ENCODE measurements around the gene RDX. TPM values are rescaled to one million over a fixed set of nuclear protein-coding genes. Genes with fewer than 3 reads are reported as not detected.

RDX gene
- total RNA-seq, 1 donor from 2014 or later: 132 TPM

DNA sequence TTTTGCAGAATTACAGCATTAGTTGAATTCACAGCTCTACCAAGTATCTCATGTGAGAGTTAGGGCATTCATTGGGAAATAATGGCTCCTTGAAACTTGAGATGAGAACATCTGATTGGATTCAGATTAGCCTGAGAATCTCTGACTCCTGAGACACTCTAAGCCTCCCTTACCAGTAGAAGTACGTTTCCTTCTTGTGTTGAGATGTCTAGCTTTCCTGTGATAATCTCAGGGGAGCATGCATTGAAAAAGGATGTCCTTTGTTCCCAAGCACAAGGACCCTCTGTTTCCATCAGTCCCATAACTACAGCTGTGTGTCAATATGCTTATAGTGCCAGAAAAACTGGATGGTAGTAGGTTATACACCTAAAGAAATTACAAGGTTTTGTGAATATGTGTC, 35.2 kb upstream of the RDX start:
- peaks cover 5% of the 10 kb centered on the region for H3K9me3 Mint-ChIP-seq (ENCODE audit: unreplicated experiment)
- H3K9me3 ChIP-seq (ENCODE audit: insufficient read depth, low read depth, low read length): no peaks in the 10 kb centered on the region
- no peaks in the 10 kb centered on the region for H3K27me3 ChIP-seq (ENCODE audit: insufficient read depth, low read length)
- FAIRE-seq (no peak), DNase-seq (ENCODE audit: low read depth) (no peak)
- no peak overlapping the region for H3K27ac Mint-ChIP-seq (ENCODE audit: unreplicated experiment)
- H3K4me1 Mint-ChIP-seq (ENCODE audit: low read depth, unreplicated experiment): peaks cover 9% of the 10 kb centered on the region
- H3K4me3 ChIP-seq (ENCODE audit: insufficient read depth, low read depth, low read length): no peak overlapping the region
- no peak overlapping the region for H2AFZ ChIP-seq (ENCODE audit: low read depth, low read length)
- H3K9ac ChIP-seq (ENCODE audit: low read length): no peak overlapping the region
- H3K79me2 ChIP-seq (ENCODE audit: insufficient read depth, low read length): no peaks in the 10 kb centered on the region
- H3K4me2 ChIP-seq (ENCODE audit: low read length): no peak overlapping the region
- H3K36me3 Mint-ChIP-seq (ENCODE audit: low read depth, unreplicated experiment): no peaks in the 10 kb centered on the region
- no peak overlapping the region for H3K27ac ChIP-seq (ENCODE audit: low read depth, low read length)
- H3K36me3 ChIP-seq (ENCODE audit: insufficient read depth, low read length): no peaks in the 10 kb centered on the region
- H3K4me1 ChIP-seq (ENCODE audit: insufficient read depth, low read length): no peaks in the 10 kb centered on the region
- TF ChIP-seq EZH2 (IDR thresholded peaks at IDR 0.05; ENCODE audit: insufficient read depth, low read length): no peak
- TF ChIP-seq, protein P1, sequence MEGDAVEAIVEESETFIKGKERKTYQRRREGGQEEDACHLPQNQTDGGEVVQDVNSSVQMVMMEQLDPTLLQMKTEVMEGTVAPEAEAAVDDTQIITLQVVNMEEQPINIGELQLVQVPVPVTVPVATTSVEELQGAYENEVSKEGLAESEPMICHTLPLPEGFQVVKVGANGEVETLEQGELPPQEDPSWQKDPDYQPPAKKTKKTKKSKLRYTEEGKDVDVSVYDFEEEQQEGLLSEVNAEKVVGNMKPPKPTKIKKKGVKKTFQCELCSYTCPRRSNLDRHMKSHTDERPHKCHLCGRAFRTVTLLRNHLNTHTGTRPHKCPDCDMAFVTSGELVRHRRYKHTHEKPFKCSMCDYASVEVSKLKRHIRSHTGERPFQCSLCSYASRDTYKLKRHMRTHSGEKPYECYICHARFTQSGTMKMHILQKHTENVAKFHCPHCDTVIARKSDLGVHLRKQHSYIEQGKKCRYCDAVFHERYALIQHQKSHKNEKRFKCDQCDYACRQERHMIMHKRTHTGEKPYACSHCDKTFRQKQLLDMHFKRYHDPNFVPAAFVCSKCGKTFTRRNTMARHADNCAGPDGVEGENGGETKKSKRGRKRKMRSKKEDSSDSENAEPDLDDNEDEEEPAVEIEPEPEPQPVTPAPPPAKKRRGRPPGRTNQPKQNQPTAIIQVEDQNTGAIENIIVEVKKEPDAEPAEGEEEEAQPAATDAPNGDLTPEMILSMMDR (IDR thresholded peaks at IDR 0.05; ENCODE audit: insufficient read depth, low read depth, low read length): no peak
- no peaks in the 10 kb centered on the region for H4K20me1 ChIP-seq (ENCODE audit: insufficient read depth, low read length)
- H3K4me3 Mint-ChIP-seq (ENCODE audit: unreplicated experiment): no peak overlapping the region
- no peaks in the 10 kb centered on the region for H3K27me3 Mint-ChIP-seq (ENCODE audit: low read depth, unreplicated experiment)

DNA sequence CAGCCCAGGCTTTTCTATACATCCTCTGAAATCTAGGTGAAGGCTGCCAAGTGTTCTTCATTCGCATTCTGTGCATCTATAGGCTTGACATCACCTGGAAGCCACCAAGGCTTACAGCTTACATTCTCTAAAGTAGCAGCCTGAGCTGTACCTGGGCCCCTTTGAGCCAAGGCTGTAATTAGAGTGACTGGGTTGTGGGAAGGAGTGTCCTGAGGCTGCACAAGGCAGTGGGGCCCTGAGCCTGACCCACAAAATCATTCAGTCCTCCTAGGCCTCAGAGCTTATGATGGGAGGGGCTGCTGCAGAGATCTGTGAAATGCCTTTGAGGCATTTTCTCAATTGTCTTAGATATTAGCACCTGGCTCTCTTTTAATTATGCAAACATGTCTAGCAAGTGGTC, 33.0 kb upstream of the RDX start:
- Histone ChIP-seq H3K27me3 (ENCODE audit: insufficient read depth, low read length) (no peaks in the 10 kb centered on the region), H3K9ac (ENCODE audit: low read length) (no peak overlapping the region), H3K27ac (ENCODE audit: low read depth, low read length) (no peak overlapping the region), H3K4me1 (ENCODE audit: insufficient read depth, low read length) (no peaks in the 10 kb centered on the region), H4K20me1 (ENCODE audit: insufficient read depth, low read length) (no peaks in the 10 kb centered on the region), H3K4me3 (ENCODE audit: insufficient read depth, low read depth, low read length) (no peak overlapping the region), H2AFZ (ENCODE audit: low read depth, low read length) (no peak overlapping the region), H3K9me3 (ENCODE audit: insufficient read depth, low read depth, low read length) (no peaks in the 10 kb centered on the region), H3K79me2 (ENCODE audit: insufficient read depth, low read length) (no peaks in the 10 kb centered on the region), H3K4me2 (ENCODE audit: low read length) (no peak overlapping the region), H3K36me3 (ENCODE audit: insufficient read depth, low read length) (no peaks in the 10 kb centered on the region)
- Mint-ChIP-seq H3K4me3 (ENCODE audit: unreplicated experiment) (no peak overlapping the region), H3K36me3 (ENCODE audit: low read depth, unreplicated experiment) (no peaks in the 10 kb centered on the region), H3K9me3 (ENCODE audit: unreplicated experiment) (peaks cover 5% of the 10 kb centered on the region), H3K27me3 (ENCODE audit: low read depth, unreplicated experiment) (no peaks in the 10 kb centered on the region), H3K4me1 (ENCODE audit: low read depth, unreplicated experiment) (peaks cover 7% of the 10 kb centered on the region), H3K27ac (ENCODE audit: unreplicated experiment) (no peak overlapping the region)
- no peak for TF ChIP-seq EZH2 (IDR thresholded peaks at IDR 0.05; ENCODE audit: insufficient read depth, low read length)
- TF ChIP-seq, protein P1 (IDR thresholded peaks at IDR 0.05; ENCODE audit: insufficient read depth, low read depth, low read length): no peak
- DNase-seq (ENCODE audit: low read depth) (no peak), FAIRE-seq (no peak)

DNA sequence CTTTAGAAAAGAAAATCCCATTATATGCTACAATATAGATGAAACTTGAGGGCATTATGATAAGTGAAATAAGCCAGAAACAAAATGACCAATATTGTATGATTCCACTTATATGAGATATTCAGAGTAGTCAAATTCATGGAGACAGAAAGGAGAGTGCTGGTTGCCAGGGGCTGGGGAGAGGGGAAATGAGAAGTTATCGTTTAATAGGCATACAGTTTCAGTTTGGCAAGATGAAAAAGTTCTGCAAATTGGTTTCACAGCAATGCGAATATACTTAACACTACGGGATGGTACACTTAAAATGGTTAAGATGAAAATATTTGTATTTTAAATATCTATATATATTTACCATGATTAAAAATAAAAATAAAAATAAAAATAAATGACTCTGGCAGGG, 31.1 kb upstream of the RDX start:
- Mint-ChIP-seq H3K4me1 (ENCODE audit: low read depth, unreplicated experiment) (peaks cover 7% of the 10 kb centered on the region), H3K27me3 (ENCODE audit: low read depth, unreplicated experiment) (no peaks in the 10 kb centered on the region), H3K27ac (ENCODE audit: unreplicated experiment) (no peak overlapping the region), H3K36me3 (ENCODE audit: low read depth, unreplicated experiment) (no peaks in the 10 kb centered on the region), H3K9me3 (ENCODE audit: unreplicated experiment) (peaks cover 5% of the 10 kb centered on the region), H3K4me3 (ENCODE audit: unreplicated experiment) (no peak overlapping the region)
- Histone ChIP-seq H3K4me3 (ENCODE audit: insufficient read depth, low read depth, low read length) (no peak overlapping the region), H3K4me2 (ENCODE audit: low read length) (no peak overlapping the region), H3K27me3 (ENCODE audit: insufficient read depth, low read length) (no peaks in the 10 kb centered on the region), H3K79me2 (ENCODE audit: insufficient read depth, low read length) (no peaks in the 10 kb centered on the region), H3K36me3 (ENCODE audit: insufficient read depth, low read length) (no peaks in the 10 kb centered on the region), H3K9ac (ENCODE audit: low read length) (no peak overlapping the region), H4K20me1 (ENCODE audit: insufficient read depth, low read length) (no peaks in the 10 kb centered on the region), H3K9me3 (ENCODE audit: insufficient read depth, low read depth, low read length) (no peaks in the 10 kb centered on the region), H3K27ac (ENCODE audit: low read depth, low read length) (no peak overlapping the region), H2AFZ (ENCODE audit: low read depth, low read length) (no peak overlapping the region), H3K4me1 (ENCODE audit: insufficient read depth, low read length) (no peaks in the 10 kb centered on the region)
- TF ChIP-seq EZH2 (IDR thresholded peaks at IDR 0.05; ENCODE audit: insufficient read depth, low read length): no peak
- TF ChIP-seq, protein P1 (IDR thresholded peaks at IDR 0.05; ENCODE audit: insufficient read depth, low read depth, low read length): no peak
- FAIRE-seq (no peak), DNase-seq (ENCODE audit: low read depth) (no peak)

Measured in astrocyte (in vitro differentiated cells and primary cell).